K562 (cell line): ENCODE results near the gene MYOM1. TPM values are rescaled to one million over a fixed set of nuclear protein-coding genes. Genes with fewer than 3 reads are reported as not detected.

ENCODE experiments used
- ATF1 ChIP-seq, 2 experiments: fragments of 450-650 bp in 1 of 2; IDR thresholded peaks; 2 replicates each; pipeline ENCODE4 v1.6.1; 2016; ENCODE audit warnings: missing compliant biosample characterization in 1 of 2, missing genetic modification characterization in 1 of 2
- DNMT1 ChIP-seq: fragments of 450-650 bp; IDR thresholded peaks from 2 replicates; pipeline ENCODE4 v1.6.1; 2016; ENCODE audit warnings: antibody characterized with exemption, mild to moderate bottlenecking
- FUS ChIP-seq: fragments of 200-400 bp; formaldehyde crosslinking; optimal IDR thresholded peaks from 2 replicates; pipeline ENCODE3; 2017; ENCODE audit warnings: low read depth, low read length
- HDAC6 ChIP-seq: IDR thresholded peaks from 2 replicates; pipeline ENCODE4 v1.6.1; 2012; ENCODE audit warnings: low read depth, mild to moderate bottlenecking, control low read depth, inconsistent platforms, low read length, moderate library complexity
- HNRNPUL1 ChIP-seq: fragments of 200-400 bp; formaldehyde crosslinking; IDR thresholded peaks from 2 replicates; pipeline ENCODE4 v1.6.1; 2017; ENCODE audit warnings: low read length
- POLR2AphosphoS5 ChIP-seq: IDR thresholded peaks from 2 replicates; pipeline ENCODE4 v1.6.1; 2011; ENCODE audit warnings: mild to moderate bottlenecking, low read depth, low read length, moderate library complexity; ENCODE audit not compliant: control insufficient read depth, insufficient read depth
- RB1 ChIP-seq: fragments of 450-650 bp; IDR thresholded peaks from 2 replicates; pipeline ENCODE4 v1.6.1; 2017; ENCODE audit warnings: low read depth, mild to moderate bottlenecking
- SRF ChIP-seq, 2 experiments: fragments of 250-450, 450-650 bp in 1 of 2; sonication (Bioruptor Pico) in 1 of 2; sonication (generic) in 1 of 2; formaldehyde crosslinking; IDR thresholded peaks; 2 replicates each; pipeline versions ENCODE4 v1.5.0 to v1.5.1; 2020 to 2022; ENCODE audit warnings: mild to moderate bottlenecking in 1 of 2, missing genetic modification reagents in 1 of 2
- U2AF2 ChIP-seq: fragments of 200-400 bp; formaldehyde crosslinking; optimal IDR thresholded peaks from 2 replicates; pipeline ENCODE3; 2017; ENCODE audit warnings: low read depth, mild to moderate bottlenecking, low read length
- ZBTB17 ChIP-seq: fragments of 450-650 bp; formaldehyde crosslinking; IDR thresholded peaks from 2 replicates; pipeline ENCODE4 v1.4.0; 2020; ENCODE audit warnings: mild to moderate bottlenecking
- ZBTB9 ChIP-seq: fragments of 450-650 bp; formaldehyde crosslinking; IDR thresholded peaks from 2 replicates; pipeline ENCODE4 v1.4.0; 2020; ENCODE audit warnings: mild to moderate bottlenecking, moderate library complexity
- polyA plus RNA-seq, 8 experiments: library from polyadenylated mRNA; depleted of rRNA in 4 of 8; stranded (reverse) in 5 of 8; unstranded in 3 of 8; fragments of >200 nt; fragmentation: Nextera tagmentation in 2 of 8; fragmentation: Illumina TruSeq in 1 of 8; extraction: Ambion mirVana in 2 of 8; extraction: Trizol in 1 of 8; gene quantifications; 2 replicates each; pipeline versions ENCODE4 v1.2.1 to v1.2.3, GENCODE V29; 2011 to 2014; ENCODE audit warnings: inconsistent platforms in 1 of 8, missing spikeins in 1 of 8
- total RNA-seq, 7 experiments: library from RNA; depleted of rRNA in 6 of 7; stranded (reverse); fragments of >200 nt in 6 of 7; fragmentation: Illumina TruSeq in 2 of 7; extraction: Trizol in 2 of 7; gene quantifications; 2 replicates each; pipeline versions ENCODE4 v1.2.1 to v1.2.3, GENCODE V29; 2011 to 2021; ENCODE audit warnings: low replicate concordance in 1 of 7
- TF ChIP-seq, protein P1 (sequence below): IDR thresholded peaks from 3 replicates; pipeline ENCODE4 v1.6.1; 2011; ENCODE audit warnings: borderline replicate concordance, mild to moderate bottlenecking, moderate library complexity; ENCODE audit not compliant: insufficient read length; ENCODE audit errors: extremely low read depth
- TF ChIP-seq, protein P2 (sequence below): fragments of 450-650 bp; IDR thresholded peaks from 2 replicates; pipeline ENCODE4 v1.6.1; 2017; ENCODE audit warnings: mild to moderate bottlenecking, moderate library complexity
- TF ChIP-seq, protein P3 (sequence below): fragments of 450-650 bp; IDR thresholded peaks from one replicate; pipeline ENCODE4 v1.6.1; 2018; ENCODE audit warnings: mild to moderate bottlenecking, moderate library complexity; ENCODE audit not compliant: partially characterized antibody
- TF ChIP-seq, protein P4 (sequence below), 3 experiments: fragments of 200-800 bp in 1 of 3; sonication (Bioruptor generic) in 1 of 3; sonication (generic) in 1 of 3; formaldehyde crosslinking in 1 of 3; IDR thresholded peaks; 2 replicates each; pipeline versions ENCODE4 v1.6.1 to v1.8.0; 2016 to 2022; ENCODE audit warnings: mild to moderate bottlenecking in 2 of 3, missing compliant biosample characterization in 2 of 3, missing genetic modification characterization in 2 of 3, missing genetic modification reagents in 1 of 3
- TF ChIP-seq, protein P5 (sequence below): IDR thresholded peaks from 3 replicates; pipeline ENCODE4 v1.6.1; 2011; ENCODE audit warnings: borderline replicate concordance, mild to moderate bottlenecking; ENCODE audit not compliant: insufficient read length, insufficient read depth

The MYOM1 gene
- total and polyA plus RNA-seq, 9 of the 15 experiments (the other 6 are each of a cell fraction or from before 2014, with no cell fraction given), result 0.01 to 0.62 (median 0.25) TPM

- TF ChIP-seq, protein P1, sequence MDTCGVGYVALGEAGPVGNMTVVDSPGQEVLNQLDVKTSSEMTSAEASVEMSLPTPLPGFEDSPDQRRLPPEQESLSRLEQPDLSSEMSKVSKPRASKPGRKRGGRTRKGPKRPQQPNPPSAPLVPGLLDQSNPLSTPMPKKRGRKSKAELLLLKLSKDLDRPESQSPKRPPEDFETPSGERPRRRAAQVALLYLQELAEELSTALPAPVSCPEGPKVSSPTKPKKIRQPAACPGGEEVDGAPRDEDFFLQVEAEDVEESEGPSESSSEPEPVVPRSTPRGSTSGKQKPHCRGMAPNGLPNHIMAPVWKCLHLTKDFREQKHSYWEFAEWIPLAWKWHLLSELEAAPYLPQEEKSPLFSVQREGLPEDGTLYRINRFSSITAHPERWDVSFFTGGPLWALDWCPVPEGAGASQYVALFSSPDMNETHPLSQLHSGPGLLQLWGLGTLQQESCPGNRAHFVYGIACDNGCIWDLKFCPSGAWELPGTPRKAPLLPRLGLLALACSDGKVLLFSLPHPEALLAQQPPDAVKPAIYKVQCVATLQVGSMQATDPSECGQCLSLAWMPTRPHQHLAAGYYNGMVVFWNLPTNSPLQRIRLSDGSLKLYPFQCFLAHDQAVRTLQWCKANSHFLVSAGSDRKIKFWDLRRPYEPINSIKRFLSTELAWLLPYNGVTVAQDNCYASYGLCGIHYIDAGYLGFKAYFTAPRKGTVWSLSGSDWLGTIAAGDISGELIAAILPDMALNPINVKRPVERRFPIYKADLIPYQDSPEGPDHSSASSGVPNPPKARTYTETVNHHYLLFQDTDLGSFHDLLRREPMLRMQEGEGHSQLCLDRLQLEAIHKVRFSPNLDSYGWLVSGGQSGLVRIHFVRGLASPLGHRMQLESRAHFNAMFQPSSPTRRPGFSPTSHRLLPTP, result no peak
- TF ChIP-seq RB1, result no peak
- TF ChIP-seq, protein P2, sequence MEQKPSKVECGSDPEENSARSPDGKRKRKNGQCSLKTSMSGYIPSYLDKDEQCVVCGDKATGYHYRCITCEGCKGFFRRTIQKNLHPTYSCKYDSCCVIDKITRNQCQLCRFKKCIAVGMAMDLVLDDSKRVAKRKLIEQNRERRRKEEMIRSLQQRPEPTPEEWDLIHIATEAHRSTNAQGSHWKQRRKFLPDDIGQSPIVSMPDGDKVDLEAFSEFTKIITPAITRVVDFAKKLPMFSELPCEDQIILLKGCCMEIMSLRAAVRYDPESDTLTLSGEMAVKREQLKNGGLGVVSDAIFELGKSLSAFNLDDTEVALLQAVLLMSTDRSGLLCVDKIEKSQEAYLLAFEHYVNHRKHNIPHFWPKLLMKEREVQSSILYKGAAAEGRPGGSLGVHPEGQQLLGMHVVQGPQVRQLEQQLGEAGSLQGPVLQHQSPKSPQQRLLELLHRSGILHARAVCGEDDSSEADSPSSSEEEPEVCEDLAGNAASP, result no peak
- TF ChIP-seq, protein P3, sequence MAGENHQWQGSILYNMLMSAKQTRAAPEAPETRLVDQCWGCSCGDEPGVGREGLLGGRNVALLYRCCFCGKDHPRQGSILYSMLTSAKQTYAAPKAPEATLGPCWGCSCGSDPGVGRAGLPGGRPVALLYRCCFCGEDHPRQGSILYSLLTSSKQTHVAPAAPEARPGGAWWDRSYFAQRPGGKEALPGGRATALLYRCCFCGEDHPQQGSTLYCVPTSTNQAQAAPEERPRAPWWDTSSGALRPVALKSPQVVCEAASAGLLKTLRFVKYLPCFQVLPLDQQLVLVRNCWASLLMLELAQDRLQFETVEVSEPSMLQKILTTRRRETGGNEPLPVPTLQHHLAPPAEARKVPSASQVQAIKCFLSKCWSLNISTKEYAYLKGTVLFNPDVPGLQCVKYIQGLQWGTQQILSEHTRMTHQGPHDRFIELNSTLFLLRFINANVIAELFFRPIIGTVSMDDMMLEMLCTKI, result no peak
- no peak for TF ChIP-seq HDAC6
- TF ChIP-seq DNMT1, result no peak
- TF ChIP-seq, protein P4, sequence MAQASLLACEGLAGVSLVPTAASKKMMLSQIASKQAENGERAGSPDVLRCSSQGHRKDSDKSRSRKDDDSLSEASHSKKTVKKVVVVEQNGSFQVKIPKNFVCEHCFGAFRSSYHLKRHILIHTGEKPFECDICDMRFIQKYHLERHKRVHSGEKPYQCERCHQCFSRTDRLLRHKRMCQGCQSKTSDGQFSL (CRISPR knock-in tag; IDR thresholded peaks at IDR 0.05), result no peak
- TF ChIP-seq, protein P4 (tag; IDR thresholded peaks at IDR 0.05), result no peak
- no peak for TF ChIP-seq ATF1 (CRISPR knock-in tag; IDR thresholded peaks at IDR 0.05)
- TF ChIP-seq ATF1 (tag; IDR thresholded peaks at IDR 0.05), result no peak; the same call in 1 of the 2 replicates
- TF ChIP-seq, protein P5, sequence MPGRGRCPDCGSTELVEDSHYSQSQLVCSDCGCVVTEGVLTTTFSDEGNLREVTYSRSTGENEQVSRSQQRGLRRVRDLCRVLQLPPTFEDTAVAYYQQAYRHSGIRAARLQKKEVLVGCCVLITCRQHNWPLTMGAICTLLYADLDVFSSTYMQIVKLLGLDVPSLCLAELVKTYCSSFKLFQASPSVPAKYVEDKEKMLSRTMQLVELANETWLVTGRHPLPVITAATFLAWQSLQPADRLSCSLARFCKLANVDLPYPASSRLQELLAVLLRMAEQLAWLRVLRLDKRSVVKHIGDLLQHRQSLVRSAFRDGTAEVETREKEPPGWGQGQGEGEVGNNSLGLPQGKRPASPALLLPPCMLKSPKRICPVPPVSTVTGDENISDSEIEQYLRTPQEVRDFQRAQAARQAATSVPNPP, result no peak
- TF ChIP-seq ZBTB9, result 0 out of 2 replicates have a peak, but pooled peaks have one; percentile 10
- TF ChIP-seq SRF (CRISPR knock-in tag; IDR thresholded peaks at IDR 0.05), result peak in 1 of 2 experiments; percentile 60; a peak in 2 of 4 replicates
- TF ChIP-seq ZBTB17 (CRISPR knock-in tag), result peak; percentile 37; the same call in 1 of the 2 replicates
- no peak for TF ChIP-seq FUS
- 0 out of 2 replicates have a peak, but pooled peaks have one; percentile 22 for TF ChIP-seq POLR2AphosphoS5
- peak; percentile 64; the same call in 1 of the 2 replicates for TF ChIP-seq HNRNPUL1
- no peak for TF ChIP-seq U2AF2
Measured at GRCh38 chr18:3245853-3246634, 26.3 kb upstream of the MYOM1 start (continued).
